GM12878 (cell line): ENCODE data around the gene PCDHA3. TPM values are rescaled to one million over a fixed set of nuclear protein-coding genes. Genes with fewer than 3 reads are reported as not detected.
"Not testable (repeated sequence)": the region's sequence is repeated elsewhere in the genome, so short reads cannot be mapped to it uniquely, and the experiment has no call there.

Experiments used
- ATAC-seq: fragments of 200-7000 bp; cut with Tn5 transposase; 3 replicates; pipeline ENCODE4 v1.9.1; 2020; ENCODE audit warnings: mild to moderate bottlenecking, moderate library complexity
- BruUV-seq: library from RNA; stranded (reverse); fragments of 400-500 nt; replicated peaks from 2 replicates; lab custom pipeline; 2021; lab: Mats Ljungman, UMichigan
- CTCF ChIA-PET: fragments of 300-600 bp; sonication (Branson Sonifier 250); formaldehyde crosslinking; extraction: SDS; loops from one replicate; lab custom pipeline; 2021; ENCODE audit warnings: inconsistent platforms; lab: Yijun Ruan, JAX
- POLR2A ChIA-PET: fragments of 350-600 bp; formaldehyde crosslinking; extraction: SDS; loops from one replicate; lab custom pipeline; 2021; ENCODE audit warnings: inconsistent platforms; lab: Charles Lee
- RAD21 ChIA-PET: fragments of 300-600 bp; sonication (Branson Sonifier 250); formaldehyde crosslinking; loops from one replicate; lab custom pipeline; 2023; ENCODE audit warnings: antibody characterized with exemption; ENCODE audit not compliant: unreplicated experiment; lab: Charles Lee
- SMC1A ChIA-PET: fragments of 300-600 bp; sonication (Branson Sonifier 250); formaldehyde crosslinking; loops from one replicate; lab custom pipeline; 2023; ENCODE audit not compliant: unreplicated experiment, uncharacterized antibody; lab: Charles Lee
- DNase-seq: peaks from one replicate; pipeline ENCODE4 v3.0.0-alpha.2; 2011; ENCODE audit warnings: low read depth, low spot score
- FAIRE-seq: peaks from 3 replicates; lab custom pipeline; 2011; peaks lifted over from hg19 to GRCh38; lab: Jason Lieb, UNC
- H2AFZ ChIP-seq: 2 replicates; pipeline ENCODE4 v1.6.0; 2011; ENCODE audit warnings: low read depth, low read length, control low read depth; ENCODE audit not compliant: control insufficient read depth
- H3K27ac ChIP-seq: 2 replicates; pipeline ENCODE4 v1.5.1; 2011; ENCODE audit warnings: control low read depth; ENCODE audit not compliant: control insufficient read depth, insufficient read depth
- H3K27me3 ChIP-seq, 2 experiments: replicated peaks in 1 of 2; 2 replicates each; pipeline versions ENCODE4 v1.6.0 to v1.6.1; 2011; ENCODE audit warnings: low read length in 1 of 2; ENCODE audit not compliant: control insufficient read depth in 2 of 2, insufficient read depth in 2 of 2
- H3K36me3 ChIP-seq, 2 experiments: 2 replicates each; pipeline ENCODE4 v1.5.1; 2011; ENCODE audit warnings: low read length in 1 of 2; ENCODE audit not compliant: control insufficient read depth in 2 of 2, insufficient read depth in 2 of 2
- H3K4me1 ChIP-seq: 2 replicates; pipeline ENCODE4 v1.6.1; 2011; ENCODE audit warnings: mild to moderate bottlenecking, low read length, moderate library complexity, mixed read lengths; ENCODE audit not compliant: control insufficient read depth, insufficient read depth
- H3K4me2 ChIP-seq: 2 replicates; pipeline ENCODE4 v1.6.0; 2011; ENCODE audit warnings: control low read depth; ENCODE audit not compliant: control insufficient read depth, insufficient read depth
- H3K4me3 ChIP-seq: fragments of 200-600 bp; sonication (generic); 2 replicates; pipeline ENCODE4 v1.5.1; 2016
- H3K79me2 ChIP-seq: 2 replicates; pipeline ENCODE4 v1.6.0; 2011; ENCODE audit warnings: low read length; ENCODE audit not compliant: control insufficient read depth, insufficient read depth
- H3K9ac ChIP-seq: 2 replicates; pipeline ENCODE4 v1.8.0; 2011; ENCODE audit warnings: low read length, control low read depth, mixed read lengths; ENCODE audit not compliant: control insufficient read depth, insufficient read depth
- H3K9me3 ChIP-seq: replicated peaks from 3 replicates; pipeline ENCODE4 v1.5.1; 2011; ENCODE audit warnings: mild to moderate bottlenecking, low read length; ENCODE audit not compliant: control insufficient read depth, insufficient read depth
- H4K20me1 ChIP-seq: 2 replicates; pipeline ENCODE4 v1.6.0; 2011; ENCODE audit not compliant: control insufficient read depth, insufficient read depth
- BACH1 ChIP-seq: fragments of 450-650 bp; IDR thresholded peaks from 2 replicates; pipeline ENCODE4 v1.6.1; 2017; ENCODE audit warnings: mild to moderate bottlenecking, borderline replicate concordance
- CBX5 ChIP-seq: sonication (generic); IDR thresholded peaks from 2 replicates; pipeline ENCODE4 v1.6.1; 2016; ENCODE audit warnings: low read depth, moderate library complexity, mild to moderate bottlenecking, inconsistent platforms
- ESRRA ChIP-seq: IDR thresholded peaks from 2 replicates; pipeline ENCODE4 v1.6.1; 2012; ENCODE audit warnings: mild to moderate bottlenecking, low read length, improper control_type of control experiment
- HDAC6 ChIP-seq: fragments of 200-600 bp; sonication (generic); IDR thresholded peaks from one replicate; pipeline ENCODE4 v1.8.0; 2017; ENCODE audit warnings: antibody characterized with exemption; ENCODE audit not compliant: unreplicated experiment
- IRF4 ChIP-seq: IDR thresholded peaks from 2 replicates; pipeline ENCODE4 v1.6.1; 2011; ENCODE audit warnings: low read depth, low read length
- PML ChIP-seq: IDR thresholded peaks from 2 replicates; pipeline ENCODE4 v1.6.1; 2012; ENCODE audit warnings: low read length, inconsistent platforms
- RB1 ChIP-seq: fragments of 450-650 bp; formaldehyde crosslinking; IDR thresholded peaks from 2 replicates; pipeline ENCODE4 v1.6.1; 2017; ENCODE audit warnings: mild to moderate bottlenecking, borderline replicate concordance
- STAT3 ChIP-seq: IDR thresholded peaks from 2 replicates; pipeline ENCODE4 v1.6.1; 2011; ENCODE audit warnings: low read depth, low read length, improper control_type of control experiment
- SUPT20H ChIP-seq: IDR thresholded peaks from 2 replicates; pipeline ENCODE4 v1.6.1; 2011; ENCODE audit warnings: low read depth, mild to moderate bottlenecking, low read length, moderate library complexity, borderline replicate concordance; ENCODE audit not compliant: control insufficient read depth
- ZZZ3 ChIP-seq: IDR thresholded peaks from 2 replicates; pipeline ENCODE4 v1.6.1; 2011; ENCODE audit warnings: low read depth; ENCODE audit not compliant: control insufficient read depth, insufficient read length
- WGBS: methylation state at CpG from one replicate; pipeline ENCODE4 v1.1.6; 2016; ENCODE audit warnings: low lambda C conversion rate; ENCODE audit not compliant: insufficient replicate concordance, insufficient coverage; ENCODE audit errors: missing lambda C conversion rate; 5-methylcytosine and 5-hydroxymethylcytosine counted together
- in situ Hi-C: fragments of 300-500 bp; cut with MboI; formaldehyde crosslinking; loops from 9 replicates; pipeline ENCODE4 v1.14.3; 2018; ENCODE audit warnings: mixed read lengths
- intact Hi-C: fragments of 100-400 bp; cut with micrococcal nuclease; formaldehyde crosslinking; loops from one replicate; pipeline ENCODE4 v1.14.2; 2022; ENCODE audit not compliant: unreplicated experiment
- polyA plus RNA-seq, 11 experiments: library from polyadenylated mRNA; depleted of rRNA in 4 of 11; unstranded in 6 of 11; stranded (reverse) in 5 of 11; fragments of >200 nt; fragmentation: Nextera tagmentation in 4 of 11; fragmentation: Illumina TruSeq in 1 of 11; extraction: Ambion mirVana in 4 of 11; extraction: Trizol in 1 of 11; gene quantifications; 1 replicate in 1 of 11; 2 replicates in 10 of 11; pipeline versions ENCODE4 v1.2.1 to v1.2.3, GENCODE V29; 2011 to 2016; ENCODE audit warnings: inconsistent platforms in 2 of 11, missing spikeins in 2 of 11, low read depth in 1 of 11
- total RNA-seq, 4 experiments: library from RNA; depleted of rRNA in 3 of 4; stranded (reverse); fragments of >200 nt in 3 of 4; fragmentation: Illumina TruSeq in 1 of 4; extraction: Trizol in 1 of 4; gene quantifications; 2 replicates each; pipeline versions ENCODE4 v1.2.1 to v1.2.3, GENCODE V29; 2013 to 2021
- TF ChIP-seq, protein P1 (sequence below): IDR thresholded peaks from 2 replicates; pipeline ENCODE4 v1.6.1; 2012; ENCODE audit warnings: low read length, inconsistent platforms
- TF ChIP-seq, protein P2 (sequence below): fragments of 150-350 bp; IDR thresholded peaks from 2 replicates; pipeline ENCODE4 v1.6.1; 2014; ENCODE audit warnings: mild to moderate bottlenecking, low read depth, low read length
- TF ChIP-seq, protein P3 (sequence below): fragments of 450-650 bp; IDR thresholded peaks from 2 replicates; pipeline ENCODE4 v1.6.1; 2016; ENCODE audit warnings: mild to moderate bottlenecking

PCDHA3 gene
- total and polyA plus RNA-seq, 10 of the 15 experiments (the other 5 are each of a cell fraction or from before 2014, with no cell fraction given): 0.01 to 0.04 TPM; not detected in 8

DNA sequence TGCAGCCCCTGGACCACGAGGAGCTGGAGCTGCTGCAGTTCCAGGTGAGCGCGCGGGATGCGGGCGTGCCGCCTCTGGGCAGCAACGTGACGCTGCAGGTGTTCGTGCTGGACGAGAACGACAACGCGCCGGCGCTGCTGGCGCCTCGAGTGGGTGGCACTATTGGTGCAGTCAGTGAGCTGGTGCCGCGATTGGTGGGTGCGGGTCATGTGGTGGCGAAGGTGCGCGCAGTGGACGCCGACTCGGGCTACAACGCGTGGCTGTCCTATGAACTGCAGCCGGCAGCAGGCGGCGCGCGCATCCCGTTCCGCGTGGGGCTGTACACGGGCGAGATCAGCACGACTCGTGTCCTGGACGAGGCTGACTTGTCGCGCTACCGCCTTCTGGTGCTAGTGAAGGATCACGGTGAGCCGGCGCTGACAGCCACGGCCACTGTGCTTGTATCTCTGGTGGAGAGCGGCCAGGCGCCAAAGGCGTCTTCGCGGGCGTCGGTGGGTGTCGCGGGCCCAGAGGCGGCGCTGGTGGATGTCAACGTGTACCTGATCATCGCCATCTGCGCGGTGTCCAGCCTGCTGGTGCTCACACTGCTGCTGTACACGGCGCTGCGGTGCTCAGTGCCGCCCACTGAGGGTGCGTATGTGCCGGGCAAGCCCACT lies 12.9 kb upstream of the PCDHA3 start:
- SMC1A ChIA-PET, H3K4me1 ChIP-seq, ATAC-seq, CTCF ChIA-PET, H3K4me2 ChIP-seq, DNase-seq, RAD21 ChIA-PET, FAIRE-seq, BruUV-seq, in situ Hi-C loops, H3K9me3 ChIP-seq, H3K36me3 ChIP-seq, H4K20me1 ChIP-seq, H3K27ac ChIP-seq, H2AFZ ChIP-seq, intact Hi-C loops, H3K27me3 ChIP-seq, POLR2A ChIA-PET, H3K4me3 ChIP-seq, H3K79me2 ChIP-seq, H3K9ac ChIP-seq: not testable (repeated sequence)
- 93% methylated on average over 67 of the region's 70 CpGs for WGBS

DNA sequence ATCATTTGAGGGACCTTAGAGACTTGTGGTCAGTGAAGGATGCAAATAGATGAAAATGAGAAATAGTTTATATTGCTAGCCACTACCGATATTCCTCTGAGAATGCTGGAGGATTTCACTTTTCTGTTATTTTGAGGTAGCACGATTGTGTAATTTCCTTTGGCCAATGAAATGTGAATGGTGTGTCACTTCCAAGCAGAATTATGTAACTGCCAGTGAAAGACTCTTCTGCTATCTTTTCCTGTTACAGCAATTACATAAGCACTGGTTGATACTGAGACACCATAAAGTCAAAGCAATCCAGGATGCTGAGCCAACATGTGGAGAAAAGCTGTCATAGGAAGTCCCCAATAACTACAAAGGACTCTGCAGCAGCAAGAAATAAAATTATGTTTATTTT lies 9.8 kb upstream of the PCDHA3 start:
- Histone ChIP-seq H3K9me3 (peaks cover 6% of the 10 kb centered on the region; the same call in 2 of the 3 replicates), H3K4me3 (no peak overlapping the region), H3K27me3 (no peaks in the 10 kb centered on the region), H3K4me2 (no peak overlapping the region), H3K4me1 (no peaks in the 10 kb centered on the region), H4K20me1 (no peaks in the 10 kb centered on the region), H3K27ac (no peak overlapping the region), H3K36me3 (no peaks in the 10 kb centered on the region), H2AFZ (no peak overlapping the region), H3K9ac (no peak overlapping the region), H3K79me2 (no peaks in the 10 kb centered on the region)
- SMC1A ChIA-PET: no interaction called here
- FAIRE-seq (no peak), DNase-seq (no peak), ATAC-seq (no peak)
- RAD21 ChIA-PET: no interaction called here
- in situ Hi-C loops: no loop called here
- CTCF ChIA-PET: no interaction called here
- 38% methylated on average over 2 of the region's 2 CpGs for WGBS
- intact Hi-C loops: no loop called here
- POLR2A ChIA-PET: no interaction called here
- BruUV-seq: no TSS peak
- TF ChIP-seq STAT3 (no peak), PML (no peak), HDAC6 (no peak), IRF4 (no peak), BACH1 (no peak), ZZZ3 (no peak), ESRRA (no peak), RB1 (no peak), SUPT20H (no peak), CBX5 (no peak)
- TF ChIP-seq, protein P1, sequence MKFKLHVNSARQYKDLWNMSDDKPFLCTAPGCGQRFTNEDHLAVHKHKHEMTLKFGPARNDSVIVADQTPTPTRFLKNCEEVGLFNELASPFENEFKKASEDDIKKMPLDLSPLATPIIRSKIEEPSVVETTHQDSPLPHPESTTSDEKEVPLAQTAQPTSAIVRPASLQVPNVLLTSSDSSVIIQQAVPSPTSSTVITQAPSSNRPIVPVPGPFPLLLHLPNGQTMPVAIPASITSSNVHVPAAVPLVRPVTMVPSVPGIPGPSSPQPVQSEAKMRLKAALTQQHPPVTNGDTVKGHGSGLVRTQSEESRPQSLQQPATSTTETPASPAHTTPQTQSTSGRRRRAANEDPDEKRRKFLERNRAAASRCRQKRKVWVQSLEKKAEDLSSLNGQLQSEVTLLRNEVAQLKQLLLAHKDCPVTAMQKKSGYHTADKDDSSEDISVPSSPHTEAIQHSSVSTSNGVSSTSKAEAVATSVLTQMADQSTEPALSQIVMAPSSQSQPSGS: no peak
- TF ChIP-seq, protein P2, sequence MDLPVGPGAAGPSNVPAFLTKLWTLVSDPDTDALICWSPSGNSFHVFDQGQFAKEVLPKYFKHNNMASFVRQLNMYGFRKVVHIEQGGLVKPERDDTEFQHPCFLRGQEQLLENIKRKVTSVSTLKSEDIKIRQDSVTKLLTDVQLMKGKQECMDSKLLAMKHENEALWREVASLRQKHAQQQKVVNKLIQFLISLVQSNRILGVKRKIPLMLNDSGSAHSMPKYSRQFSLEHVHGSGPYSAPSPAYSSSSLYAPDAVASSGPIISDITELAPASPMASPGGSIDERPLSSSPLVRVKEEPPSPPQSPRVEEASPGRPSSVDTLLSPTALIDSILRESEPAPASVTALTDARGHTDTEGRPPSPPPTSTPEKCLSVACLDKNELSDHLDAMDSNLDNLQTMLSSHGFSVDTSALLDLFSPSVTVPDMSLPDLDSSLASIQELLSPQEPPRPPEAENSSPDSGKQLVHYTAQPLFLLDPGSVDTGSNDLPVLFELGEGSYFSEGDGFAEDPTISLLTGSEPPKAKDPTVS: no peak
- TF ChIP-seq, protein P3, sequence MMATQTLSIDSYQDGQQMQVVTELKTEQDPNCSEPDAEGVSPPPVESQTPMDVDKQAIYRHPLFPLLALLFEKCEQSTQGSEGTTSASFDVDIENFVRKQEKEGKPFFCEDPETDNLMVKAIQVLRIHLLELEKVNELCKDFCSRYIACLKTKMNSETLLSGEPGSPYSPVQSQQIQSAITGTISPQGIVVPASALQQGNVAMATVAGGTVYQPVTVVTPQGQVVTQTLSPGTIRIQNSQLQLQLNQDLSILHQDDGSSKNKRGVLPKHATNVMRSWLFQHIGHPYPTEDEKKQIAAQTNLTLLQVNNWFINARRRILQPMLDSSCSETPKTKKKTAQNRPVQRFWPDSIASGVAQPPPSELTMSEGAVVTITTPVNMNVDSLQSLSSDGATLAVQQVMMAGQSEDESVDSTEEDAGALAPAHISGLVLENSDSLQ: no peak
